ENCODE results near the gene EPHA8.

EPHA8 gene

DNA sequence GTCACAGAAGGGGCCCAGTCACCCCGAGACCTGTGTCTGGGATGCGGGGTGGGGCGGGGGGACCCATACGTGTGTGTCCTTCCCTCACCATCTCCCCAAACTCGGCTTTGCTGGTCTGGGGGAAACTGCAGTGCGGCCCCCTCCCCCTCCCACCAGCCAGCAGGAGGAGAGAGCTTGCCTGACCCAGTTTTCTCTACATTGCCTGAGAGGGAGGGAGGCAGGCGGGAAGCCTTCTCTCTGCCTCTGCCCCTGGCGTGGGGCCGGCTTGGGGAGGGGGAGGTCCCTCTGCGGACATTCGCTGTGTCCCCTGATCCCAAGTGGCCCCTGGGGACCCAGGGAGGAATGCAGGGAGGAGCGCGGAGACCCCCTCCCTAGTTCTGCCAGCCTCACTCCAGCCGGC lies 3.9 kb downstream of the EPHA8 start:
- DNase-seq (ENCODE audit: low read depth), result no peak

- DNase-seq (ENCODE audit: low read depth), result no peak
These were observed 4.7 kb downstream of the EPHA8 start for GRCh38 chr1:22567994-22568393.

DNA sequence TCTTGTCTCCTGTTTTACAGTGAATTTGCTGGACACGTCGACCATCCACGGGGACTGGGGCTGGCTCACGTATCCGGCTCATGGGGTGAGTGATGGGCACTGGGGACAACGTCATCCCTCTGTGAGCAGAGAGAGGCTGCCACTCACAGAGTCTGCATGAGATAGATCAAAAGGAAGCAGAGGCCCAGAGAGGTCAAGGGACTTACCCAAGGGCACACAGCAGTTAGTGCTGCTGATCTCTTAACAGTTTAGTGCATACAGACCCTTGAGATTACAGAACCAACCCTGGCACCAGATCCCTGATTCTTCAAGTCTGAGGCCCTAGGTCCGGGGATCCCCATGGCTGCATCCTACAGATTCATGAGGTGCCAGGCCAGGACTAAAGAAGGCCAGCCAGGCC lies 6.0 kb downstream of the EPHA8 start:
- DNase-seq (ENCODE audit: low read depth), result no peak

DNA sequence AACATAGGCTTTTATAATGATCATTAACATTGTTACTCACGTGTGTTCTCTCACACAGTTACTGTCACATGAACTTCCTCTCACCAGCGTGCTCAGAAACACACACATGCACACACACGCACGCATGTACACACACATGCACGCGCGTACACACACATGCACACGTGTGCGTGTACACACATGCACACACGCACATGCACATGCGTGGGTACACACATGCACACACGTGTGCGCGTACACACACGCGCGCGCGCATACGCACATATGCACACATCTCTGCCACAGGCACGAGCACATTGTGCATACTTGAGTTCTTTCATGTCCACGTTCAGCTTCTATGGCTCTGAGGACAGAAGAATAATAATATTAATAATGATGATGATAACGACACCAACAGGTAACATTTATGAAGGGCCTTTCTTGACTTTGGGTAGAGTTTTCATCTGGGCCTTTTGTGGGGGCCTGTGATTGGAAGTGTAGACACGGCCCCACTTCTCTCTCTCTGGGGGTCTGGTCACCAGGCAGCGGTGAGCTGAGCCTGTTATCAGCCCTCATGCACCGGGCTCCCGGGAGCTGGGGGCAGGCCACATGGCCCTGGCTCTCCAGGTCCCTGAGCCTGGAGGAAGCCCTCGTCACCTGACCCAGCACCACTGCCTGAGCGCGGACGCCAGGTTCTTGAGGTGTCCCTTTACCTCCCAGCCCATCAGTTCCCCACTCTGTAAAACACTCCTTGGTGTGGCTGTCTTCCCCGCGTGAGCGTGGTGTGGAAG lies 7.0 kb downstream of the EPHA8 start:
- DNase-seq (ENCODE audit: low read depth), result no peak

GRCh38 chr1:22572818-22573217 lies 9.5 kb downstream of the EPHA8 start:
- no peak for DNase-seq (ENCODE audit: low read depth)

- no peak for DNase-seq (ENCODE audit: low read depth)
These were observed 9.9 kb downstream of the EPHA8 start for GRCh38 chr1:22573237-22573636.

GRCh38 chr1:22575532-22576149 lies 12.4 kb downstream of the EPHA8 start:
- DNase-seq (ENCODE audit: low read depth), result no peak

DNA sequence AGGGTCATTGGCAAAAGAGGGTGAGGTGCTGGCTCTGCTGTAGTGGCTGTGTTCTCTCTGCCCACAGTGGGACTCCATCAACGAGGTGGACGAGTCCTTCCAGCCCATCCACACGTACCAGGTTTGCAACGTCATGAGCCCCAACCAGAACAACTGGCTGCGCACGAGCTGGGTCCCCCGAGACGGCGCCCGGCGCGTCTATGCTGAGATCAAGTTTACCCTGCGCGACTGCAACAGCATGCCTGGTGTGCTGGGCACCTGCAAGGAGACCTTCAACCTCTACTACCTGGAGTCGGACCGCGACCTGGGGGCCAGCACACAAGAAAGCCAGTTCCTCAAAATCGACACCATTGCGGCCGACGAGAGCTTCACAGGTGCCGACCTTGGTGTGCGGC lies 12.9 kb downstream of the EPHA8 start:
- DNase-seq (ENCODE audit: low read depth), result no peak

GRCh38 chr1:22576617-22577016 lies 13.3 kb downstream of the EPHA8 start:
- no peak for DNase-seq (ENCODE audit: low read depth)

DNA sequence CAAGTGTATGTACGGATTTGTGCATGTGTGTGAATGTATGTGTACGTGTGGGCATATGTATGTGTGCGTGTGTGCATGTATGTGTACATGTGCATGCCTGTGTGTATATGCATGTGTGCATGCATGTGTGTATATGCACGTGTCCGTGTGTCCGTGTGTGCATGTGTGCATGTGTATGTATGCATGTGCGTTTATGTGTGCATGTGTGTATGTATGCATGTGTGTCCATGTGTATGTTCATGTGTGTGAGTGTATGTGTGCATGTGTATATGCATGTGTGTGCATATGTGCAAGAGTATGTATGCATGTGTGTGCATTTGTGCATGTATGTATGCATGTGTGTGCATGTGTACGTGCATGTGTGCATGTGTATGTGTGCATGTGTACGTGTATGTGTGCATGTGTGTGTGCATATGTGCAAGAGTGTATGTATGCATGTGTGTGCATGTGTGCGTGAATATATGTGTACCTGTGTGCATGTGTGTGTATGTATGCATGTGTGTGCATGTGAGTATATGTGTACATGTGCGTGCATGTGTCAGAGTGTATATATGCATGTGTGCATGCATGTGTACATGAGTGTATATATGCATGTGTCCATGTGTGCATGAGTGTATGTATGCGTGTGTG lies 15.6 kb downstream of the EPHA8 start:
- DNase-seq (ENCODE audit: low read depth), result no peak

DNA sequence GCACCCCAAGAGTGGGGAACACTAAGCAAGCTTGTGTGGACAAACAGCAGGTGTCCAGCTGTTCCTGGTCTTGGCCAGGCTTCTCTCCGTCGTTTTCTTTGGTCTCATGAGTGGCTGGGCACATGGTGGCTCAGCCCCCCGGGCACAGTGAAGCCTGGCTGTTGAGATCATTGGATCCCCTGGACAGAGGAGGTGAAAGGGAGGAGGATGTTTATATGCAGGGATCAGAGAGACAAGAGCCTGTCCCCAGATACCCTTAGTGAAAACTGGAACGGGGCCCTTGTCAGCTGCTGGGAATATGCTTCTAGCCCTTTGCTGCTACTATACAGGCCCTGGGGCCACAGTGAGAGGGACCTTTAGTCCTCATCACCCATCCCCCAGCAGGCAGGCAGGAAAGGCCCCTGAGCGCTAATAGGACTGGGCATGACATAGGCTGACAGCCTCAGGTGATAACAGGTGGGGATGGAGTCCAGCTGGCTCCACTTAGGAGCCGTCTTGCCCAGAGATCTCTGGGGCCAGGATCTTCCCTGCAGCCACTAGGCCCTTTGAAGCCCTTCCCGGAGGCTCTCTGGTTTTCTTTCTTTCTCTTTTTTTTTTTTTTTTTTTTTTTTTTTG lies 16.4 kb downstream of the EPHA8 start:
- DNase-seq (ENCODE audit: low read depth), result no peak

DNA sequence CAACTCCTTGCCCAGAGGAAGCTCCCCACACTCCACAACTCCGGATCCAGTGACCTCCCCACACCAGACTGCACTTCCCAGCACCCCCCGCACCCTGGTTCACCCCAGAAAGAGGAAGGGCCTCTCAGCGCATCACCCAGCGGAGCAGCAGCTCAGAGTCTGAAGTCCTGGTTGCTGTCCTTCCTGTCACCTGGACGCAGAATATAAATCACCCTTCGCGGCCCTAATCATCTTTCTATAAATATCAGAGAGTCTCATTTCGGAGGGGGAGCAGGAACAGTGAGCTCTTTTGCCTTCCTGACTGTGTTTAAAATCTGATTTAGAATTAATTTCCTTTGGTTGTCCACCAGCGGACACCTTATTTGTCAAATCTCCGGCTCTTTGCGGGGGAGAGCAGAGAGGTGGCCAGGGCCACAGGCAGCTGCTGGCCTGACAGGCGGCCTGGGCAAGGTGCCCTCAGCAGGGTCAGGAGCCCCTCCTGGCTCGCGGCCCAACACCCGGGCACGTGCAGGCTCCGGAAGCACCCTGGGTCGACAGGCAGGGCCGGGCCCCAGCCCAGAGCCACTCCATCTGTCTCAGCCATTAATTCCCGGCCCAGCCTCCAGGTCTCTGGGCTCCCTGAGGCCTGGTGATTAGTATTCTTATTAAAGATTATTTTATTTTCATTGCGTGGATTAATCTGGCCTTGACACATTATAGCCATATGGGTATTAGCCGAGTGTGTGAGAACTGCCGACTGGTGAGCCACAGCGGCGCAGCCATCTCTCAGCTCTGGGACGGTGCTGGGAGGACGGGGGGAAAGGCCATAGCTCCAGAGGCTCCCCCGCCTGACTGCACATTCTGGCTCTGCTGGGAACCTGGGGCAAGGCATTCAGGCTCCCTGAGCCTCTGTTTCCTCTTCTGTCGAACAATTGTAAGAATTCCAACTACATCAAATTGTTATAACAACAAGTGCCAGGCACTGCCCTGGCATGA lies 19.7 kb downstream of the EPHA8 start:
- DNase-seq (ENCODE audit: low read depth), result no peak

DNA sequence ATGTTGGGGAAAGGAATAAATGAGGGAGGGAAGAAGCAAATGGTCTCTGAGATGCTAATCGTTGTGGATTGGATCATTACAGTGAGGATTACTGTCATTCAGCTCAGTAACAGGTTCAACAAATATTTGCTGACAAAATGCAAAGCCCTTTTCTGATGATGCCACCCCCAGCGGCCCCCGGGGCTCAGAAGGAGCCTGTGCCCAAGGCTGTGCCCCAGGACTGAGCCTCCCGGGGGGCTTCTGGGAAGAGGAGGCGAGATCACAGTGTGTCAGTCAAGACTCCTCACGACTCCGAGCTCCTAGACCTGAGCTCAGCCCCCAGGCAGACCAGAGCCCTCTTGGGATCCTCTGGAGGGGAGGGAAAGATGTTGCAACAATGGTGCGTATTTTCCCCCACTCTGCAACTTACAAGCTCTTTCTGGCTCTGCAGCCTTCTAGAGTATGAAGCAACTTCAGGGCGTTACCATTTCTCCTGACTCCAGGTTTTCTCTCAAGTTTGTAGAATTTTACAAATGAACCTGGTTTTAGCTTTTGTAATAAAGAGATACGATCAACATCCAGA lies 20.8 kb downstream of the EPHA8 start:
- DNase-seq (ENCODE audit: low read depth), result no peak

- no peak for DNase-seq (ENCODE audit: low read depth)
These were observed 21.7 kb downstream of the EPHA8 start for GRCh38 chr1:22584970-22585369.

DNA sequence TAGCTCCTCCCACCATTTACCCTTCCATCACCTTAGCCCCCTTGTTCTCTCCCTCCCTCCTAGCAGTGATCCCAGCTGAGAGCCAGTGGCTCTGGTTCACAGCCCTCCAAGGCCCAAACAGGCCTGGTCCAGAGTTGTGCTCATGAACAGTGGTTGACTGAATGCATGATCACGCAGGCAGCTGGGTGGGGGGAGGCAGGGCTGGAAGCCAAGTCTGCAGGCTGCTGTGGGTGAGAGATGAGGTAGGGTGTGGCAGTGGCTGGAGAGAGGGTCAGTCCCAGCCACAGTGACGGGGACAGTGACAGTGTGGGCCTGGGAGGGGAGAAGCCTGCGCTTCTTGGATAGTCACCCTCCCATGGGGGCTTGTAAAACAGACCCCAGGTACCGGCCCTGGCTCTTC lies 22.2 kb downstream of the EPHA8 start:
- DNase-seq (ENCODE audit: low read depth), result no peak

- no peak for DNase-seq (ENCODE audit: low read depth)
These were observed 23.3 kb downstream of the EPHA8 start for GRCh38 chr1:22586356-22587130.

- DNase-seq (ENCODE audit: low read depth), result no peak
These were observed 24.0 kb downstream of the EPHA8 start for GRCh38 chr1:22587247-22587646.

DNA sequence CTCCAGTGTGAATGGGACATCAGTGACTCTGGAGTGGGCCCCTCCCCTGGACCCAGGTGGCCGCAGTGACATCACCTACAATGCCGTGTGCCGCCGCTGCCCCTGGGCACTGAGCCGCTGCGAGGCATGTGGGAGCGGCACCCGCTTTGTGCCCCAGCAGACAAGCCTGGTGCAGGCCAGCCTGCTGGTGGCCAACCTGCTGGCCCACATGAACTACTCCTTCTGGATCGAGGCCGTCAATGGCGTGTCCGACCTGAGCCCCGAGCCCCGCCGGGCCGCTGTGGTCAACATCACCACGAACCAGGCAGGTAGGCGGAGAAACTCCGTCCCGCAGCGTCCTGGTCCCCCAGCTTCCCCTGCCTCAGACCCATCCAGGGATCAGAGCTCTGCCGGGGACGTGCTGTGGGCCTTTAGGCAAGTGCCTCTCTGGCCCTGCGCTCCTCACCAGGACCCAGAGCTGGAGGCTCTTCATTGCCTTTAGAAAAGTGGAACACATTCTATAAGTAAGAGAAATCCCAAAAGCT lies 25.7 kb downstream of the EPHA8 start:
- DNase-seq (ENCODE audit: low read depth), result no peak

DNA sequence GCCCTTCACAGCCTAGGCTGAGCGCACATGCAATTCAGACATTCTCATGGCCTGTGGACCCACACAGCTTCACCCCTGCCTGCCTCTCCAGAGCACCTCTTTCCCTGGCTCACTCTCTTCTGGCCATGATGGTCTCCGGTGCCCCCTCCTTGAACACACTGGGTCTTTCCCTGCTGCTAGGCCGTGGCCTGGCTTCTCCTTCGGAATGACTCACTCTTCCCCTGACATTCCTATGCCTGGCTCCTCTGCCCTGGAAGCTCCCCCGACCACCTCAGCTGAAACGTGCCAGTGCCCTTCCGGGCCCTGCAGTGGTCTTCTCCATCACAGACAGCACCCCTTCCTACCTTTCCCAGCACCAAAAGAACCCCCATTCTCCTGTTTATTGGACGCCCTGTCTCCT lies 28.3 kb downstream of the EPHA8 start:
- no peak for DNase-seq (ENCODE audit: low read depth)

- DNase-seq (ENCODE audit: low read depth), result no peak
These were observed 28.8 kb downstream of the EPHA8 start for GRCh38 chr1:22592051-22592450.

Measured in stimulated activated CD8-positive, alpha-beta memory T cell treated with anti-CD3 and anti-CD28 coated beads, Interleukin-15, amount 100 ng/mL, for 24 hours (primary cell).